Measurements from ENCODE around the gene FSD1.
"Not testable (repeated sequence)": the region's sequence is repeated elsewhere in the genome, so short reads cannot be mapped to it uniquely, and the experiment has no call there.

The FSD1 gene

GRCh38 chr19:4345342-4346019 is 41.1 kb downstream of the FSD1 start:
- no peak for DNase-seq (ENCODE audit: low spot score)

GRCh38 chr19:4346020-4346383 is 41.6 kb downstream of the FSD1 start:
- no peak for DNase-seq (ENCODE audit: low spot score)

GRCh38 chr19:4347521-4347920 is 43.1 kb downstream of the FSD1 start:
- no peak for DNase-seq (ENCODE audit: low spot score)

- DNase-seq (ENCODE audit: low spot score), result not testable (repeated sequence)
Measured at GRCh38 chr19:4349225-4349624, 44.8 kb downstream of the FSD1 start.

- DNase-seq (ENCODE audit: low spot score), result no peak
Measured at GRCh38 chr19:4350111-4350510, 45.7 kb downstream of the FSD1 start.

- DNase-seq (ENCODE audit: low spot score), result no peak
Measured at GRCh38 chr19:4350726-4351125, 46.3 kb downstream of the FSD1 start.

- DNase-seq (ENCODE audit: low spot score), result no peak
Measured at GRCh38 chr19:4352701-4353121, 48.3 kb downstream of the FSD1 start.

- DNase-seq (ENCODE audit: low spot score), result no peak
Measured at GRCh38 chr19:4354282-4354681, 49.9 kb downstream of the FSD1 start.

- DNase-seq (ENCODE audit: low spot score), result no peak
Measured at GRCh38 chr19:4354897-4355296, 50.5 kb downstream of the FSD1 start.

GRCh38 chr19:4357095-4357797 is 52.8 kb downstream of the FSD1 start:
- DNase-seq (ENCODE audit: low spot score), result no peak

GRCh38 chr19:4357921-4358326 is 53.5 kb downstream of the FSD1 start:
- no peak for DNase-seq (ENCODE audit: low spot score)

GRCh38 chr19:4358709-4359626 is 54.6 kb downstream of the FSD1 start:
- no peak for DNase-seq (ENCODE audit: low spot score)

GRCh38 chr19:4359627-4360000 is 55.2 kb downstream of the FSD1 start:
- DNase-seq (ENCODE audit: low spot score), result no peak

- DNase-seq (ENCODE audit: low spot score), result no peak
Measured at GRCh38 chr19:4360081-4360569, 55.7 kb downstream of the FSD1 start.

- DNase-seq (ENCODE audit: low spot score), result no peak
Measured at GRCh38 chr19:4360641-4361151, 56.3 kb downstream of the FSD1 start.

- DNase-seq (ENCODE audit: low spot score), result no peak
Measured at GRCh38 chr19:4361152-4362046, 57.0 kb downstream of the FSD1 start.

- DNase-seq (ENCODE audit: low spot score), result no peak
Measured at GRCh38 chr19:4362101-4362828, 57.9 kb downstream of the FSD1 start.

- DNase-seq (ENCODE audit: low spot score), result no peak
Measured at GRCh38 chr19:4362831-4363545, 58.6 kb downstream of the FSD1 start.

GRCh38 chr19:4363571-4364304 is 59.3 kb downstream of the FSD1 start:
- no peak for DNase-seq (ENCODE audit: low spot score)
